HepG2 (cell line): ENCODE measurements around the gene CCM2. TPM values are rescaled to one million over a fixed set of nuclear protein-coding genes. Genes with fewer than 3 reads are reported as not detected.

Experiments
- ATAC-seq: fragments of 200-7000 bp; cut with Tn5 transposase; 3 replicates; pipeline ENCODE4 v1.9.1; 2020; ENCODE audit warnings: mild to moderate bottlenecking, moderate library complexity
- BruUV-seq: library from RNA; stranded (reverse); fragments of 400-500 nt; replicated peaks from 2 replicates; lab custom pipeline; 2021; lab: Mats Ljungman, UMichigan
- CTCF ChIA-PET: fragments of 300-600 bp; formaldehyde crosslinking; extraction: SDS; loops from one replicate; lab custom pipeline; 2021; ENCODE audit warnings: low total read pairs, inconsistent platforms, low intra/inter-chr PET ratio; lab: Yijun Ruan, JAX
- POLR2A ChIA-PET: fragments of 350-600 bp; sonication (Branson Sonifier 250); formaldehyde crosslinking; loops from one replicate; lab custom pipeline; 2020; ENCODE audit warnings: antibody characterized with exemption, inconsistent platforms; lab: Yijun Ruan, JAX
- DNase-seq: peaks from one replicate; pipeline ENCODE4 v3.0.0-alpha.2; 2015; ENCODE audit warnings: low spot score
- FAIRE-seq: peaks from 3 replicates; lab custom pipeline; 2011; peaks lifted over from hg19 to GRCh38; lab: Jason Lieb, UNC
- H2AFZ ChIP-seq: one replicate; pipeline ENCODE4 v1.6.1; 2011; ENCODE audit warnings: low read length, inconsistent platforms
- H3K27ac ChIP-seq: fragments of 300-600 bp; 3 replicates; pipeline ENCODE4 v1.8.0; 2011; ENCODE audit warnings: mixed run types, mild to moderate bottlenecking, mixed read lengths, low read length, inconsistent platforms; ENCODE audit not compliant: insufficient read depth; ENCODE audit errors: extremely low read length
- H3K27me3 ChIP-seq, 2 experiments: fragments of 200-600 bp in 1 of 2; 2 replicates in 1 of 2; 3 replicates in 1 of 2; pipeline versions ENCODE4 v1.6.0 to v1.8.0; 2011; ENCODE audit warnings: low read length in 2 of 2, mild to moderate bottlenecking in 2 of 2, moderate library complexity in 2 of 2, inconsistent platforms in 1 of 2; ENCODE audit not compliant: insufficient read depth in 2 of 2, control insufficient read depth in 1 of 2
- H3K36me3 ChIP-seq, 2 experiments: fragments of 200-600 bp in 1 of 2; replicated peaks in 1 of 2; 2 replicates in 1 of 2; 3 replicates in 1 of 2; pipeline versions ENCODE4 v1.5.1 to v1.8.0; 2011; ENCODE audit warnings: low read length in 2 of 2, inconsistent platforms in 1 of 2; ENCODE audit not compliant: insufficient read depth in 2 of 2, control insufficient read depth in 1 of 2
- H3K4me1 ChIP-seq: 2 replicates; pipeline ENCODE4 v1.5.1; 2012; ENCODE audit warnings: low read length, inconsistent platforms; ENCODE audit not compliant: insufficient read depth
- H3K4me2 ChIP-seq: 2 replicates; pipeline ENCODE4 v1.6.0; 2011; ENCODE audit warnings: low read depth, low read length, inconsistent platforms
- H3K4me3 ChIP-seq, 3 experiments: fragments of 200-600 bp in 1 of 3; sonication (generic), shearing (Covaris generic) in 1 of 3; replicated peaks in 1 of 3; 2 replicates each; pipeline ENCODE4 v1.5.1; 2011 to 2016; ENCODE audit warnings: low read length in 3 of 3, inconsistent platforms in 2 of 3, low read depth in 2 of 3, mild to moderate bottlenecking in 2 of 3, control low read depth in 1 of 3, mixed read lengths in 1 of 3; ENCODE audit not compliant: insufficient read depth in 1 of 3
- H3K79me2 ChIP-seq: one replicate; pipeline ENCODE4 v1.6.1; 2011; ENCODE audit warnings: low read length, inconsistent platforms; ENCODE audit not compliant: insufficient read depth
- H3K9ac ChIP-seq: 2 replicates; pipeline ENCODE4 v1.6.0; 2011; ENCODE audit warnings: mild to moderate bottlenecking, low read depth, low read length, inconsistent platforms; ENCODE audit not compliant: insufficient read depth
- H3K9me3 ChIP-seq: 2 replicates; pipeline ENCODE4 v1.5.1; 2012; ENCODE audit warnings: mild to moderate bottlenecking, low read length
- H4K20me1 ChIP-seq: 2 replicates; pipeline ENCODE4 v1.6.0; 2011; ENCODE audit warnings: inconsistent platforms, mild to moderate bottlenecking, low read length, moderate library complexity; ENCODE audit not compliant: insufficient read depth
- EHMT2 ChIP-seq: fragments of 200-600 bp; sonication (generic); IDR thresholded peaks from 2 replicates; pipeline ENCODE4 v1.7.0; 2017; ENCODE audit warnings: antibody characterized with exemption, low read depth, low read length, borderline replicate concordance
- HBP1 ChIP-seq: IDR thresholded peaks from 2 replicates; pipeline ENCODE4 v1.6.1; 2016; ENCODE audit warnings: low read depth, control low read depth
- HNF1B ChIP-seq: sonication (generic); formaldehyde crosslinking; IDR thresholded peaks from 2 replicates; pipeline ENCODE4 v1.5.1; 2020; ENCODE audit warnings: mild to moderate bottlenecking, moderate library complexity, missing genetic modification reagents
- HOXA3 ChIP-seq: sonication (generic); formaldehyde crosslinking; IDR thresholded peaks from 2 replicates; pipeline ENCODE4 v1.5.0; 2020; ENCODE audit warnings: missing genetic modification reagents
- HOXA9 ChIP-seq: sonication (generic); formaldehyde crosslinking; IDR thresholded peaks from 2 replicates; pipeline ENCODE4 v1.8.1; 2022; ENCODE audit warnings: missing genetic modification reagents, mild to moderate bottlenecking, moderate library complexity, borderline replicate concordance
- KDM1A ChIP-seq: IDR thresholded peaks from 2 replicates; pipeline ENCODE4 v1.6.1; 2016; ENCODE audit warnings: missing compliant biosample characterization
- KLF12 ChIP-seq: sonication (generic); formaldehyde crosslinking; IDR thresholded peaks from 2 replicates; pipeline ENCODE4 v1.4.0; 2020; ENCODE audit warnings: missing genetic modification reagents, borderline replicate concordance
- NFE2 ChIP-seq: sonication (generic); formaldehyde crosslinking; IDR thresholded peaks from 2 replicates; pipeline ENCODE4 v1.4.0; 2020; ENCODE audit warnings: missing genetic modification reagents
- PCBP1 ChIP-seq: fragments of 200-400 bp; formaldehyde crosslinking; IDR thresholded peaks from 2 replicates; pipeline ENCODE4 v1.6.1; 2017; ENCODE audit warnings: mild to moderate bottlenecking, low read depth, low read length, borderline replicate concordance
- RFXANK ChIP-seq: IDR thresholded peaks from 2 replicates; pipeline ENCODE4 v1.6.1; 2016
- SIX4 ChIP-seq: sonication (generic); formaldehyde crosslinking; IDR thresholded peaks from 2 replicates; pipeline ENCODE4 v1.4.0; 2020; ENCODE audit warnings: missing genetic modification reagents
- SRSF1 ChIP-seq: fragments of 200-400 bp; formaldehyde crosslinking; optimal IDR thresholded peaks from 2 replicates; pipeline ENCODE3; 2017; ENCODE audit warnings: mild to moderate bottlenecking, low read depth, low read length, moderate library complexity
- STAG1 ChIP-seq: sonication (generic); formaldehyde crosslinking; IDR thresholded peaks from 2 replicates; pipeline ENCODE4 v1.4.0; 2020; ENCODE audit warnings: missing genetic modification reagents
- TBX2 ChIP-seq: sonication (generic); formaldehyde crosslinking; IDR thresholded peaks from 2 replicates; pipeline ENCODE4 v1.5.0; 2020; ENCODE audit warnings: missing genetic modification reagents, mild to moderate bottlenecking, borderline replicate concordance
- THYN1 ChIP-seq: sonication (generic); formaldehyde crosslinking; IDR thresholded peaks from 2 replicates; pipeline ENCODE4 v1.8.1; 2023; ENCODE audit warnings: low read depth, mild to moderate bottlenecking, moderate library complexity, missing genetic modification reagents, borderline replicate concordance
- ZBTB25 ChIP-seq: IDR thresholded peaks from 2 replicates; pipeline ENCODE4 v1.6.1; 2018; ENCODE audit warnings: missing genetic modification reagents
- ZMAT5 ChIP-seq: sonication (generic); formaldehyde crosslinking; IDR thresholded peaks from 2 replicates; pipeline ENCODE4 v1.5.0; 2020; ENCODE audit warnings: mild to moderate bottlenecking, low read depth, missing genetic modification reagents, borderline replicate concordance
- ZNF792 ChIP-seq: IDR thresholded peaks from 2 replicates; pipeline ENCODE4 v1.6.1; 2016
- WGBS: methylation state at CpG from one replicate; pipeline ENCODE4 v1.1.6; 2017; ENCODE audit warnings: low lambda C conversion rate; 5-methylcytosine and 5-hydroxymethylcytosine counted together
- in situ Hi-C: cut with HindIII; loops from 2 replicates; pipeline ENCODE4 v1.10.0; 2017; ENCODE audit warnings: low pct_unique_long_range_greater_than_20kb; ENCODE audit not compliant: extremely low pct_ligation_motif_present
- intact Hi-C: fragments of 100-400 bp; cut with micrococcal nuclease; formaldehyde crosslinking; loops from one replicate; pipeline ENCODE4 v1.10.0; 2022; ENCODE audit not compliant: unreplicated experiment
- polyA plus RNA-seq, 8 experiments: library from polyadenylated mRNA; depleted of rRNA in 3 of 8; stranded (reverse) in 7 of 8; unstranded in 1 of 8; fragments of >200 nt; fragmentation: Illumina TruSeq in 4 of 8; extraction: Trizol in 4 of 8; gene quantifications; 2 replicates each; pipeline versions ENCODE4 v1.2.1 to v1.2.3, GENCODE V29; 2011 to 2016; ENCODE audit warnings: low read depth in 4 of 8, missing spikeins in 1 of 8, mixed read lengths in 1 of 8; ENCODE audit not compliant: insufficient read depth in 1 of 8
- total RNA-seq, 5 experiments: library from RNA; depleted of rRNA; stranded (reverse); fragments of >200 nt; fragmentation: Illumina TruSeq; extraction: Trizol; gene quantifications; 2 replicates each; pipeline ENCODE4 v1.2.3, GENCODE V29; 2016; ENCODE audit warnings: low read depth in 1 of 5

Gene CCM2
- total and polyA plus RNA-seq, 2 of the 13 experiments (the other 11 are each of a cell fraction or from before 2014, with no cell fraction given) = 13.7 to 15.8 TPM

- no peak overlapping the region for H3K9ac ChIP-seq
- FAIRE-seq (no peak), ATAC-seq (no peak), DNase-seq (no peak)
- no peak overlapping the region for H3K4me2 ChIP-seq
- in situ Hi-C loops = no loop called here
- H3K27ac ChIP-seq = no peak overlapping the region
- H3K9me3 ChIP-seq = no peaks in the 10 kb centered on the region
- CTCF ChIA-PET = no interaction called here
- BruUV-seq = no TSS peak
- peaks cover 4 to 5% of the 10 kb centered on the region in 2 experiments; a peak in 2 of 5 replicates for H3K27me3 ChIP-seq
- no peak for TF ChIP-seq ZMAT5 (CRISPR knock-in tag)
- TF ChIP-seq ZBTB25 (CRISPR knock-in tag) = no peak
- no peak for TF ChIP-seq HOXA9 (CRISPR knock-in tag)
- no peak for TF ChIP-seq HOXA3 (CRISPR knock-in tag)
- no peak for TF ChIP-seq STAG1 (CRISPR knock-in tag)
- no peak for TF ChIP-seq TBX2 (CRISPR knock-in tag)
- no peak for TF ChIP-seq KDM1A (CRISPR knock-in tag)
- no peak for TF ChIP-seq KLF12 (CRISPR knock-in tag)
- no peak for TF ChIP-seq EHMT2
- TF ChIP-seq ZNF792 (CRISPR knock-in tag) = no peak
- no peak for TF ChIP-seq SRSF1
- no peak for TF ChIP-seq HBP1 (CRISPR knock-in tag)
- no peak for TF ChIP-seq THYN1 (CRISPR knock-in tag)
- TF ChIP-seq HNF1B (CRISPR knock-in tag) = no peak
- no peak for TF ChIP-seq NFE2 (CRISPR knock-in tag)
- no peak for TF ChIP-seq PCBP1
- TF ChIP-seq RFXANK = no peak
- TF ChIP-seq SIX4 (CRISPR knock-in tag) = no peak
- TF ChIP-seq, all 625 proteins: peak for 0
- POLR2A ChIA-PET = no interaction called here
- H3K4me1 ChIP-seq = peaks cover 56% of the 10 kb centered on the region
- H3K4me3 ChIP-seq = no peak overlapping the region
- 10% methylated on average over 2 of the region's 12 CpGs for WGBS
- no peaks in the 10 kb centered on the region for H3K79me2 ChIP-seq
- H4K20me1 ChIP-seq = no peaks in the 10 kb centered on the region
- H3K36me3 ChIP-seq = no peaks in the 10 kb centered on the region
- no peak overlapping the region for H2AFZ ChIP-seq
- intact Hi-C loops = no loop called here
These were observed 24.5 kb upstream of the CCM2 start for GRCh38 chr7:44975331-44976039.
